Measurements from ENCODE around the gene UFL1.

The UFL1 gene

DNA sequence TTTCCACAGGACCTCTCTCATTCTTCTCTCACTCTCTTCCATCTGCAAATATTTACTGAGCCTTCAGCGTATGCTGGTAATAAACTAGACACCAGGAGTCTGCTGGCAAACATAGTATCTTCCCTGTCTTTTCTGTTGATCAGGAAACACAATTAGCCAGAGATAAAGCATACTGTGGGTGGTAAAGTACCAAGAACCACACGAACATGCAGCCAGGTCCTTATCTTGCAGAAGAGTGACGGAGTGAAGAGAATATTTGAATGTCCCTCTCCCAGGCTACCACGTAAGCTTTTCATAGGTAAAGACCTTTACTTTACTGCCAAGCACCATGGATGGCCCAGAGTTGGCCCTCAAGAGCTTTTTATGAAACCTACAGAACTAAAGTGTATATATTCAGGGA is 54.6 kb downstream of the UFL1 start:
- no peak for DNase-seq

DNA sequence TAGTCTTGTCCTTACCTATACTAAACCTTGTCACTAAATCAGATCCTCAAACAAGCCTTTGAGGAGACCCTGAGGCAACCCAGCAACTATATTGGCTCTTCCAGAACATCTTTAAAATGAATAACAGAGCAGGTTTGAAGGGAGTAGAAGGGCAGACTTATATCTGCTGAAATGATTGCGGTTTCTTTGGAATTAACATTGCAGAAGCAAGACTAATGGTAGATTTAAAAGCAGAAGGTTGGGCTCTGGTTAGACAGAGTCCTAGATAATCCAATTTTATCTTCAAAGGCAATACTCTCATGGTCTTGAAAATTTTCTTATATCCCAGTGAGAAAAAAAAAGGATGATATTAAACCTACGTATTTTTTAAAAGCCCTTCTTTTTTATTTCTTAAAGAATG is 60.4 kb downstream of the UFL1 start:
- DNase-seq, result no peak

DNA sequence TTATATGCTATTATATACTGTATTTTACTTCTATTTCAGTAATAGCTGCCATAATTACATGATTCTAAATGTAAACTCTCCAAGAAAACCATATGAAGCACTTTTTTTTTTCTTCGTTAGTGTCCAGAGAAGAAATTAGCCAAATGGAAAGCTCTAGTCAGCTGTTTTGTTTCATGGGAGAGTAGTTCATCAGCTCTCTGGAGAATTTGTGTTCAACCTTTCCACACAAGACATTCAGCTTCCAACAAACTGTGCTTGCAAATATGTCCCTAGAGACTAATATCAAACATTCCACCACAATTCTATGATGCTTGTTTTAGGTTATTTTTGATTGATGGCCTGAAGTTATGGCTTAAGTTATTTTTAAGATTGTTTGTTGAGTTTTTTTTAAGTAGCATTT is 60.8 kb downstream of the UFL1 start:
- no peak for DNase-seq

DNA sequence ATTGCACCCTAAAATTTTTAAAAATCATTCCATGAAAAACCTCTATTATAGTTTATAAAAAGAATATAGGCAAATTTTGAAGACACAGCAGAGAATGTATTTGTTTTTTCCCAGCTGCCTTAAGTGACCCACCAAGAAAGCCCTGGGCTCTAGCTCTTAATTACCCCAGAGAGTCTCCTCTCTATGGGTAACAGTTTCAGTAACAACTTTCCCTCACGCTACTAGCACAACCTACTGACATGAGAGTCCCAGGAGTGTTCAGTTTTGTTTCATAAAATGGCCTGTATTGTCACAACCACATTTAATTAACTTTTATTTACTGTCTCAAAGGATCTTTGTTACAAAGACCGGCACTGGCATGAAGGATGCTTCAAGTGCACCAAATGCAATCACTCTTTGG is 82.8 kb downstream of the UFL1 start:
- DNase-seq, result no peak

All from NCI-H1694 treated with DMSO at 0.1 percent for 48 hours (cell line).